Natural killer cell (primary cell): ENCODE data around the gene IL17F. TPM values are rescaled to one million over a fixed set of nuclear protein-coding genes. Genes with fewer than 3 reads are reported as not detected.

Experiments used
- ATAC-seq, 3 donors: fragments of 150-1000 bp in 2 of 3; fragments of 200-7000 bp in 1 of 3; cut with Tn5 transposase; 1 replicate in 1 of 3; 2 replicates in 2 of 3; pipeline ENCODE4 v1.10.0; 2021; ENCODE audit warnings: mild to moderate bottlenecking in 2 of 3, moderate library complexity in 2 of 3
- DNase-seq, 2 donors: peaks; one replicate each; pipeline versions ENCODE4 v3.0.0 to v3.0.0-alpha.2; 2013 to 2021; ENCODE audit warnings: mixed read lengths in 1 of 2
- H3K27ac ChIP-seq: one replicate; pipeline ENCODE4 v1.5.1; 2013; ENCODE audit warnings: mild to moderate bottlenecking, low read length
- H3K27me3 ChIP-seq: one replicate; pipeline ENCODE4 v1.6.1; 2013; ENCODE audit warnings: low read length; ENCODE audit not compliant: control insufficient read depth, insufficient read depth
- H3K36me3 ChIP-seq: one replicate; pipeline ENCODE4 v1.6.1; 2013; ENCODE audit warnings: low read length; ENCODE audit not compliant: control insufficient read depth, insufficient read depth
- H3K4me1 ChIP-seq: one replicate; pipeline ENCODE4 v1.6.1; 2013; ENCODE audit warnings: low read length; ENCODE audit not compliant: control insufficient read depth, insufficient read depth
- H3K4me3 ChIP-seq: one replicate; pipeline ENCODE4 v1.5.1; 2013; ENCODE audit warnings: low read length
- H3K9me3 ChIP-seq: one replicate; pipeline ENCODE4 v1.6.1; 2013; ENCODE audit warnings: low read length; ENCODE audit not compliant: control insufficient read depth, insufficient read depth
- H3K27ac Mint-ChIP-seq, 2 donors: one replicate each; pipeline ENCODE4 v1.8.0; 2022; ENCODE audit warnings: mild to moderate bottlenecking in 2 of 2, mixed read lengths in 2 of 2, moderate library complexity in 1 of 2
- H3K27me3 Mint-ChIP-seq, 2 donors: one replicate each; pipeline ENCODE4 v1.8.0; 2022; ENCODE audit warnings: low read depth in 2 of 2, mixed read lengths in 2 of 2
- H3K36me3 Mint-ChIP-seq: one replicate; pipeline ENCODE4 v1.8.0; 2022; ENCODE audit warnings: mixed read lengths
- H3K4me1 Mint-ChIP-seq, 2 donors: one replicate each; pipeline ENCODE4 v1.8.0; 2022; ENCODE audit warnings: mixed read lengths in 2 of 2
- H3K4me3 Mint-ChIP-seq: one replicate; pipeline ENCODE4 v1.8.0; 2022; ENCODE audit warnings: mild to moderate bottlenecking, moderate library complexity, mixed read lengths
- H3K9me3 Mint-ChIP-seq, 2 donors: one replicate each; pipeline ENCODE4 v1.8.0; 2022; ENCODE audit warnings: mixed read lengths in 2 of 2
- CTCF ChIP-seq: fragments of 200-600 bp; IDR thresholded peaks from one replicate; pipeline ENCODE4 v1.8.0; 2022; ENCODE audit warnings: antibody characterized with exemption
- WGBS: methylation state at CpG from one replicate; pipeline ENCODE4 v1.1.7; 2013; ENCODE audit warnings: missing lambda C conversion rate; ENCODE audit not compliant: insufficient coverage; 5-methylcytosine and 5-hydroxymethylcytosine counted together
- intact Hi-C: fragments of 100-400 bp; cut with micrococcal nuclease; formaldehyde crosslinking; loops from one replicate; pipeline ENCODE4 v1.14.2; 2022
- total RNA-seq, 4 donors: library from RNA; stranded (reverse); fragments of 120-200 nt in 1 of 4; gene quantifications; one replicate each; pipeline versions ENCODE4 v1.2.3 to v1.2.4, GENCODE V29; 2013 to 2022

IL17F gene
- total RNA-seq, 3 donors from 2014 or later (not counting 1 experiment from before 2014, with no cell fraction given), result not detected

GRCh38 chr6:52286798-52287432 is 42.6 kb upstream of the IL17F start:
- DNase-seq, result peak in 1 of 2 donors; percentile 75
- H3K27me3 ChIP-seq, result no peaks in the 10 kb centered on the region
- H3K4me3 Mint-ChIP-seq, result no peak overlapping the region
- H3K27ac Mint-ChIP-seq, result peak overlapping the region; percentile 5 to 56
- no peaks in the 10 kb centered on the region for H3K9me3 Mint-ChIP-seq
- H3K4me3 ChIP-seq, result no peak overlapping the region
- H3K27ac ChIP-seq, result no peak overlapping the region
- peaks cover 7% of the 10 kb centered on the region for H3K36me3 ChIP-seq
- no peak for ATAC-seq
- peaks cover 25 to 33% of the 10 kb centered on the region in 2 donors for H3K4me1 Mint-ChIP-seq
- TF ChIP-seq CTCF, result peak; percentile 54
- no peaks in the 10 kb centered on the region for H3K9me3 ChIP-seq
- 57% methylated on average over 1 of the region's 2 CpGs for WGBS
- H3K36me3 Mint-ChIP-seq, result peaks cover 7% of the 10 kb centered on the region
- no peaks in the 10 kb centered on the region for H3K27me3 Mint-ChIP-seq
- intact Hi-C loops, result loop anchor here (2.0 to 10.0 kb wide), 2 partner anchors 378 to 1068 kb away; no protein-coding TSS in a partner anchor
- peaks cover 11% of the 10 kb centered on the region for H3K4me1 ChIP-seq

- peaks cover 28 to 33% of the 10 kb centered on the region in 2 donors for H3K4me1 Mint-ChIP-seq
- no peak overlapping the region for H3K27ac Mint-ChIP-seq
- Histone ChIP-seq H3K36me3 (peaks cover 22% of the 10 kb centered on the region), H3K9me3 (no peaks in the 10 kb centered on the region), H3K27me3 (no peaks in the 10 kb centered on the region), H3K4me1 (peaks cover 11% of the 10 kb centered on the region), H3K27ac (peak overlapping the region; percentile 61), H3K4me3 (peak overlapping the region; percentile 44)
- no peaks in the 10 kb centered on the region for H3K9me3 Mint-ChIP-seq
- no peak overlapping the region for H3K4me3 Mint-ChIP-seq
- intact Hi-C loops, result loop anchor here (1.0 to 10.0 kb wide), 5 partner anchors 77 to 1069 kb away; partner anchors contain the start of gene PAQR8
- DNase-seq, result peak in 1 of 2 donors; percentile 75
- peak in 1 of 3 donors; percentile 6 for ATAC-seq
- peaks cover 22% of the 10 kb centered on the region for H3K36me3 Mint-ChIP-seq
- no peaks in the 10 kb centered on the region for H3K27me3 Mint-ChIP-seq
- WGBS, result 10% methylated on average over 6 of the region's 12 CpGs
- peak; percentile 37 for TF ChIP-seq CTCF
Measured at GRCh38 chr6:52285177-52286068, 41.1 kb upstream of the IL17F start.

- Mint-ChIP-seq H3K9me3 (no peaks in the 10 kb centered on the region), H3K4me1 (peaks cover 31 to 33% of the 10 kb centered on the region in 2 donors), H3K4me3 (peak within 1 kb of the TSS; percentile 4), H3K27ac (no peak within 1 kb of the TSS), H3K27me3 (no peaks in the 10 kb centered on the region), H3K36me3 (peaks cover 27% of the 10 kb centered on the region)
- Histone ChIP-seq H3K27ac (peak within 1 kb of the TSS; percentile 61), H3K4me3 (peak within 1 kb of the TSS; percentile 70), H3K4me1 (peaks cover 11% of the 10 kb centered on the region), H3K27me3 (no peaks in the 10 kb centered on the region), H3K36me3 (peaks cover 30% of the 10 kb centered on the region), H3K9me3 (no peaks in the 10 kb centered on the region)
- peak; percentile 92 to 99 for DNase-seq
- no peak for TF ChIP-seq CTCF
- intact Hi-C loops, result loop anchor here (1.0 to 10.0 kb wide), 6 partner anchors 78 to 1070 kb away; partner anchors contain the start of genes EFHC1 and PAQR8
- WGBS, result under 1% methylated on average over 53 of the region's 53 CpGs
- peak; percentile 97 to 100 (median 97) for ATAC-seq
Measured at GRCh38 chr6:52284460-52285176, 40.3 kb upstream of the IL17F start, which contains the start of gene MCM3. TSS of gene MCM3 (minus strand) at chr6:52284742. CDS start at chr6:52284674, 68 bp downstream.
